HG03066 (cell line): ENCODE data around the gene ARMC6.

Experiments used
- ATAC-seq: cut with Tn5 transposase; IDR thresholded peaks from one replicate; pipeline ENCODE4 v1.9.1; 2021; ENCODE audit warnings: low read depth; ENCODE audit not compliant: unreplicated experiment

The ARMC6 gene

GRCh38 chr19:19033426-19034203 is at the start of gene ARMC6, which contains the start of gene SUGP2:
ARMC6 (plus strand) TSS chr19:19033603; CDS start chr19:19034210, 607 bp downstream.
SUGP2 (minus strand) TSS chr19:19033517; CDS start chr19:19031071, 2,446 bp downstream.
- peak; percentile 58 for ATAC-seq

GRCh38 chr19:18984251-18984650 is 49.2 kb upstream of the ARMC6 start:
- ATAC-seq = no peak

GRCh38 chr19:18985257-18985656 is 48.1 kb upstream of the ARMC6 start:
- no peak for ATAC-seq

DNA sequence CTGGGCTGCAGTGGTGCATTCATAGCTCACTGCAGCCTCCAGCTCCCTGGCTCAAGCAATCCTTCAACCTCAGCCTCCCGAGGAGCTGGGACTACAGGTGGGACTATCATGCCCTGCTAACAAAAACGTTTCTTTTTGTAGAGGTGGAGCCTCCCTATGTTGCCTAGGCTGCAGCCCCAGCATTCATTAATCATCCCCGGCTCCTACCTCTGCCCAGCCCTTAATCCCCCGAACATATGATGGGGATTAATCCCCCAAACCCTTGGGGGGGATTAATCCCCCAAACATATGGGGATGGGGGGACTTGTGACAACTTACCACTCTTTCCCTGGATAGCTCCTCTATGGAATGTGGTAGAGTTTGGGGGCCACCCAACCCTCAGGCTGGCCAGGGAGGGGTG is 45.9 kb upstream of the ARMC6 start:
- ATAC-seq = no peak

- no peak for ATAC-seq
These were observed 44.1 kb upstream of the ARMC6 start for GRCh38 chr19:18989316-18989715.

DNA sequence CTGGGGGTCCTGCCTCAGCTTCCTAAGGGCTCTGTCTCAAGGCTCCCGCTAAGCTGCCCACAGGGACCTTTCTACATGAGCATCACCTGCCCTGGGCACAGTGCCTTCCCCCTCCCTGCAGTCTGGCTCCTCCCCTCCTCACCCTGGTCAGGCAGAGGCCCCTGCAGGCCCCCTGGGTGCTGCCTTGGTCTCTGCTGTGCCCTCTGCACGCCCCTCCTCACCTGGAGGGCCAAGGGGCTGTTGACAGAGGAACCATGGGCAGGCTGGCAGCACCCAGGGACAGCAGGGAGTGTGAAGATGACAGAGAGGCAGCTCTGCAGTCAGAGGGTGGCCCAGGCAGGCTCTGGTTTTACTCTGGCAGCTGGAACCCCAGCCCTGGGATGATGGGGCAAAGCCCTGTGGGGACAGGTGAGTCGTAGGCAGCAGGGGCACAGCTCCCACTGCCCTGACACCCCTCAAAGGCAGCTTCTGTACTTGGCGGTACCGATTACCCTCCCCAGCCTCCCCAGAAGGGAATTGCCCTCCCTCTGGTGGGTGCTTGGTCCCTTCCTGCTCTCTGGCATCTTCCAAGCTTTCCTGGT is 43.2 kb upstream of the ARMC6 start:
- no peak for ATAC-seq

DNA sequence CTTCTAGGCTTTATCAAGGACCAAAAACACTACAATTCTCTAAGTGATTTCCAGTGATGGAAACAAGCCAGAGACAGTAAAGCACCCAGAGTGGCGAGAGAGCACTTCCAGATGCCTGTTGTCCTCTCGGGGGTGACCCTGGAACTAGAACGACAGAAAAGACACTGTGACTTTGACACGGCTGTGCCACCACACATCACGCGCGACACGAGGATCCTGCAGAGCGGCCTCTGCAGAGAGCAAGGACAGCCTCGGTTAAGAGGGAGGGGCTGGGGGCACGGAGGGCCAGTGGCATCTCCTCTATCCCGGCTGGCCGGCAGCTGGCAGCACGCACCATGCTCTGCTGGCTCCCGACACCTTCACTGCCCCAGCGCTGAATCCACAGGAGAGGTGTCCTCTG is 42.4 kb upstream of the ARMC6 start:
- ATAC-seq = no peak

DNA sequence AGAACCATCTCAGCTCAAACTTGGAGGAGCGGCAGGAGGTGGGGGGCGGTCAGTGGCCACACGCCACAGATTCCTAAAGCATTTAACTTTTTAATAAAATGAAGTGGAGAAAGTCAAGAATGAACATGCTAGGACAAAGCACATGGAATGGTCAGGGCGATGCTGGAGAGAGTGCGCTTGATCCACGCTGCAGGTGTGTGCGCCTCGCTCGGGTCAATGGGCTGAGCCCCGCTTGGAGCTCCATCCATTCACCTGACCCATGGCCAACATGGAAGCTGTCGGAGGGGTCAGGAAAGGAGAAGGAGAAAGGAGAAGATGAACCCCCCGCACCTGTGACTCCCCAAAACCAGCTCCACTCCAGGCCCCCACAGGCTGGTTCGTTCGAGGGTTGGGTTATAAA is 41.9 kb upstream of the ARMC6 start:
- no peak for ATAC-seq

GRCh38 chr19:18992696-18993095 is 40.7 kb upstream of the ARMC6 start:
- ATAC-seq = no peak

DNA sequence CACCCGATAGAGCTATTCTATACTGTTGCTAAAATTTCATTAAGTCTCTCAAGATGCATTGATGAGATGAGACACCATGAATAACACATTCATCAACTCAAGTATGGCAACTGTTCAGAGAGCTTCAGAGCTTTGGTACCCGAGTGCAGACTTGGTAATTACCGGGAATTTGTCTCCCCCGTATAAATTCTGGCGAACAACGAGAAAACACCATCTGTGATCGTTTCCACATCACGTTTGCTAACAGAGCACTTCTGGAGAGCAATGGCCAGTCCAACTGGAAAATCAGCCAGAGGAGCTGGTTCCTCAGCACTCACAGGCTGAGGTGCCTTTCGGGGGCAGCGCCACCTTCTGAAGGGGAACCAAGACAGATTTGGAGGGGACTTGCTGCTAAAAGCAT is 40.3 kb upstream of the ARMC6 start:
- no peak for ATAC-seq

GRCh38 chr19:18995804-18996241 is 37.6 kb upstream of the ARMC6 start:
- no peak for ATAC-seq

DNA sequence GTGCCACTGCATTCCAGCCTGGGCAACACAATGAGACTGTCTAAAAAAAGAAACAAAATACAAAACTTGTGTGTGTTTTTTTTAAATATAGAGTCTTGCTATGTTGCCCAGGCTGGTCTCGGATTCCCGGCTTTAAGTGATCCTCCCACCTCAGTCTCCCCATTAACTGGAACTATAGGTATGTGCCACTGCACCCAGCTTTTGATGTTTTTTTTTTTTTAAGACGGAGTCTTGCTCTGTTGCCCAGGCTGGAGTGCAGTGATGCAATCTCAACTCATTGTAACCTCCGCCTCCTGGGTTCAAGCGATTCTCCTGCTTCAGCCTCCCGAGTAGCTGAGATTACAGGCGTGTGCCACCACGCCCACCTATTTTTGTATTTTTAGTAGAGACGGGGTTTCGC is 37.1 kb upstream of the ARMC6 start:
- ATAC-seq = no peak

- ATAC-seq = no peak
These were observed 36.5 kb upstream of the ARMC6 start for GRCh38 chr19:18996796-18997394.

- ATAC-seq = no peak
These were observed 35.1 kb upstream of the ARMC6 start for GRCh38 chr19:18998276-18998675.

DNA sequence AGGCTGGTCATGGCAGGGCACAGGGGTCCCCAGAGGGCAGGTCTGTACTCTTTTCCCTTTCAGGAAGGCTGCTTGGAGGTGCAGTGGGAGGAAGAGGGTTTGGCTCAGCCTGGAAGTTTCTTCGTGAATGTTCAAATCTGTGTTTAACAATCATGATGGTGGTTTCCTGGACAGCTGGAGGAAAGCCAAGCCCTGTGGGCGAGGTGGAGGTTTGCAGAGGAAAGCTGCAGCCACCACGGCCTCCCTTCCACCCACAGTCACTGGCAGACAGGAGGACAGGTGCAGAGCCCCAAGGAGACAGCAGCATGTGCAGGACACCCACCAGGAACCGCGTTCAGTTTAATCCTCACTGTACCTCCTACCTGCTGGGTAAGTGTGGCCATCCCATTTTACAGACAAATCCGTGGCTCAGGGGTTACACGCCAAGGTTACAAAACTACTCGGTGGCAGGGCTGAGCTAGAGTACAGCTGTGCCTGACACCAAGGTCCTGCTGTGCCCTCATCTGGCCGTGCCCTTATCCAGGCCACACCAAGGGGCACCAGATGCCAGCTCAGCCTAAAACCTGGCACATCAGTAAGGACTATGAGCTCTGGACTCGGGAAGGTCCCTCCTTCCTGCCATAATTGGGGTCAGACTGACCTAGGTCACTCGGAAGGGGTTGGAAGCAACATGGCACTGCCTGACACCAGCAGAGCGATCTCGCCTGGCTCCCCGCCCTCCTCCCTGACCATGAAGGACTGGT is 34.2 kb upstream of the ARMC6 start:
- ATAC-seq = no peak

DNA sequence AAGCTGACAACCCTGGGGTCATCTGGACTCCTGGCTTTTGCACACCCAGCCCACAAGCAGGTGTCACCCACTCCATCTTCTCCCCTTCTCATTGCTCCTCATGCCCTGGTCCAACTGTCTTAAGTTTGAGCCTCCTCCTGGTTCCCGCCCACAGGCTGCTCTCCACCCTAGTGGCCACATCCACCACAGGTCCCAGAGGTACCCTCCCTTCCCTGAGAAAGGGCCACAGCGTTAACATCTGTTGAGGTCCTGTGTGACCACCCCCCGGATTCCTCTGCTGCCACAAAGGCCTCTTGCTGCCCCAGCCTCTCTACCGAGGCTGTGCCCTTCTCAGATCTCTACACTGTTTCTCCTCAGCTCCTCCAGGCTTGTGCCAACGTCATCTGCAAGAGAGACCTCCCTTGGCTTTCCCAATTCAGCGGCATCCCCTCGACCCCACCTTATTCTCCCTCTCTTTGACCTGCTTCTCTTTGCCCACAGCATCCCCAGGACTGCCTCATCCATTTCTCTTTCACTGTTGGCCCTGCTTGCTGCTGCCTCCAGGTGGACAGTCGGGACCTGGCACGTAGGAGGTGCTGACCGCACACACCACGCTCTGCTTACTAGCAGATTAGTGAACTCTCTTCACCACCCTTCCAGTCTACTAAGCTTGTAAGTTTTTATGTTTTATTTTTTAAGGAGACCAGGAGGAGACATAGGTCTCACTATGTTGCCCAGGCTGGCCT is 33.3 kb upstream of the ARMC6 start:
- ATAC-seq = no peak

DNA sequence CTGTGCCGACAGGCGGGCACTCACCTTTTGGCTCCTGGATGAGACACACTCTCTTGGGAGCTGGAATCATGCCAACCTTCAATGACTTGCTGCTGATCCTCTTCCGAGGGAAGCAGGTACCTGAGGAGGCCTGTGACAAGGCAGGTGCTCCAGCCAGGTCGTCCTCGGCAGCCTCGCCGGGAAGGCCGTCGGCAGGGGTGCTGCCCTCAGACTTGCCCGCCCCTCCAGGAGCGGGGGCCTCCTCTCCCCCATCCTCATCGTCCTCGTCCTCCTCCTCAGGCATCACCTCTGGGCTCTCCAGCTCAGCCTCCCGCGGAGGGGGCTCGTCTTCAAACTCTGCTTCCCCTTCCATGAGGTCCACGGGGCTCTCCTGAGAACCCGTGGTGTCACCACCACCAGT is 29.3 kb upstream of the ARMC6 start:
- ATAC-seq = no peak

DNA sequence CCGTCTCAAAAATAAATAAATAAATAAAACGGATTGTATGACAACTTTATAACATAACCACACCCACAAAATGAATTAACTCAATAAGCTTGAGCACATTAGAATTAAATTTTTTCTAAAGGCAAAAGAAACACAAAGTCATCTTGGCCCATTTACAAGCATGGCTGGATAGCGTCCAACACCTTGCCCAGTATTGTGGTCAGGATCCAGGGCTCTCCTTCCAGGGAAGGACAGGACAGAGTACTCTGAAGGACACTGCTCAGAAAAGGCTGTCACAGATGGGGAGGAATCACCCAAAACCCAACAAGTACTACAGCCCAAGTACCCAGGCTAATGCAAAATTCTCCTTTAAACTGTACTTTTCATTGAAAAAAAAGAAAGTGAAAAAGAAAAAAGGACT is 27.2 kb upstream of the ARMC6 start:
- no peak for ATAC-seq

DNA sequence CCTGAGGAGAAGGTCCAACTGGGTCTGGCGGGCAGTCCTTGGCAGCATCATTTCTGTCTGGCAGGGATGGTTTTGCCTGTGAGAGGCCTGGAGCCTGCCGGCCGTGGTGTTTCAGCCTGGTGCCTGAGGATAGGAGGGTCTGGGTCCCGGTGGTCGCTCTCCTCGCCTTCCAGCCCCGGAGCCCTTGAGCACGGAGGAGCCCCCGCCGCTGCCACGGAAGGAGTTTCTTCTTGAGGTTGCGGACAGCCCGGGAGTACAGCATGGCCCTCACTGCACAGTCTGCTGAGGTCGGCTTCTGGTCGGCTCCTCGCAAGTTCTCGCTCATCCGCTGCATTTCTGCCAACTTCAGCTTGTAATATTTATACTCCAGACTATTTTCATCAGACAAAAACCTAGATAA is 23.5 kb upstream of the ARMC6 start:
- no peak for ATAC-seq

DNA sequence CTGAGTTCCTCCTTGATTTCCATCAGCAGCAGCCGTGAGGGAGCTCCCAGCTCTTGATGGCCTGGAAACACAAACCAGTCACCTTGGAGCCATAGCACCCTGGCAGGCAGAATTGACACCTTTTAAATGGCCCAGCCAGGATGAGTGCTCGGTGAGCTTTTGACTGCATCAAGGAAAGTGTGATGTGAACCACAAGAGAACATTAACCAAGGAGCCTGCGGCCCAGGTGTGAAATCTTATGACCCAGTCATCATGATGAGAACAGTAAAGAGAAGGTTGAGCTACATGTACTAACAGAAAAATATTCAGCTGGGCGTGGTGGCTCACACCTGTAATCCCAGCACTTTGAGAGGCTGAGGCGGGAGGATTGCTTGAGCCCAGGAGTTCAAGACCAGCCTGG is 22.9 kb upstream of the ARMC6 start:
- ATAC-seq = no peak

DNA sequence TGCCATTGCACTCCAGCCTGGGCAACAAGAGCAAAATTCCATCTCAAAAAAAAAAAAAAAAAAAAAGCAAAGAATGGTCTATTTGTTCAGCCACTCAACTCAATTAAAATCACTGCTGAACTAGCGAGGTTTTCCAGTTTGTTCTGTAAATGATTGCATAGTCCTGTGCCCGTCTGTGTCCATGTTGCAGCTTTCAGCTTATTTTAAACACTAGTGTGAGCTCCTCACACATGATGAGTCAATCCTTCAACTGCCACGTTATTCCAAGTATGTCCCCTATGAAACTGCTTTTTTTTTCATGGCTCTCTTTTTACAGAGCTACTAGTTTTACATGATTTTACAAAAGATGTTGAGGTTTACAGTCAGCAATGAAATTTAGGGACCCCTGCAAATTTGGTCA is 12.3 kb upstream of the ARMC6 start:
- no peak for ATAC-seq
